ENCODE data around the gene NOS3.
A peak's percentile ranks its signal among the peaks of the same experiment; 100 is the strongest.

GRCh38 chr7:150986099-150986512 lies 4.7 kb upstream of the NOS3 start:
- TF ChIP-seq POLR2AphosphoS5 (IDR thresholded peaks at IDR 0.05), result no peak
- TF ChIP-seq, protein P1, sequence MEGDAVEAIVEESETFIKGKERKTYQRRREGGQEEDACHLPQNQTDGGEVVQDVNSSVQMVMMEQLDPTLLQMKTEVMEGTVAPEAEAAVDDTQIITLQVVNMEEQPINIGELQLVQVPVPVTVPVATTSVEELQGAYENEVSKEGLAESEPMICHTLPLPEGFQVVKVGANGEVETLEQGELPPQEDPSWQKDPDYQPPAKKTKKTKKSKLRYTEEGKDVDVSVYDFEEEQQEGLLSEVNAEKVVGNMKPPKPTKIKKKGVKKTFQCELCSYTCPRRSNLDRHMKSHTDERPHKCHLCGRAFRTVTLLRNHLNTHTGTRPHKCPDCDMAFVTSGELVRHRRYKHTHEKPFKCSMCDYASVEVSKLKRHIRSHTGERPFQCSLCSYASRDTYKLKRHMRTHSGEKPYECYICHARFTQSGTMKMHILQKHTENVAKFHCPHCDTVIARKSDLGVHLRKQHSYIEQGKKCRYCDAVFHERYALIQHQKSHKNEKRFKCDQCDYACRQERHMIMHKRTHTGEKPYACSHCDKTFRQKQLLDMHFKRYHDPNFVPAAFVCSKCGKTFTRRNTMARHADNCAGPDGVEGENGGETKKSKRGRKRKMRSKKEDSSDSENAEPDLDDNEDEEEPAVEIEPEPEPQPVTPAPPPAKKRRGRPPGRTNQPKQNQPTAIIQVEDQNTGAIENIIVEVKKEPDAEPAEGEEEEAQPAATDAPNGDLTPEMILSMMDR (IDR thresholded peaks at IDR 0.05), result peak in 1 of 3 donors; percentile 35
